A673 (cell line): ENCODE results near the gene SKI. TPM values are rescaled to one million over a fixed set of nuclear protein-coding genes. Genes with fewer than 3 reads are reported as not detected.

ENCODE experiments used
- BruUV-seq: library from RNA; stranded (reverse); fragments of 400-500 nt; replicated peaks from 2 replicates; lab custom pipeline; 2021; lab: Mats Ljungman, UMichigan
- CTCF ChIA-PET: fragments of 300-600 bp; sonication (Branson Sonifier 250); formaldehyde crosslinking; loops from one replicate; lab custom pipeline; 2022; ENCODE audit warnings: antibody characterized with exemption; lab: Charles Lee
- POLR2A ChIA-PET: fragments of 300-600 bp; sonication (Branson Sonifier 250); formaldehyde crosslinking; loops from one replicate; lab custom pipeline; 2022; ENCODE audit warnings: antibody characterized with exemption; ENCODE audit not compliant: low non-redundant PET; lab: Charles Lee
- DNase-seq: peaks from one replicate; pipeline ENCODE4 v3.0.0-alpha.2; 2015; ENCODE audit warnings: low spot score
- H3K27ac ChIP-seq: fragments of 200-600 bp; sonication (generic); 2 replicates; pipeline ENCODE4 v1.5.1; 2016; ENCODE audit warnings: mixed run types, low read depth, mild to moderate bottlenecking, mixed read lengths, antibody characterized with exemption, low read length; ENCODE audit not compliant: poor library complexity, severe bottlenecking
- H3K27me3 ChIP-seq: fragments of 200-600 bp; sonication (generic); replicated peaks from 2 replicates; pipeline ENCODE4 v1.6.1; 2017; ENCODE audit warnings: mixed run types, low read depth, mild to moderate bottlenecking, mixed read lengths, antibody characterized with exemption, low read length; ENCODE audit not compliant: insufficient read depth, poor library complexity
- H3K36me3 ChIP-seq: fragments of 200-600 bp; sonication (generic); 2 replicates; pipeline ENCODE4 v1.6.1; 2016; ENCODE audit warnings: mixed run types, mild to moderate bottlenecking, mixed read lengths, antibody characterized with exemption, low read length; ENCODE audit not compliant: insufficient read depth, poor library complexity, severe bottlenecking
- H3K4me1 ChIP-seq: fragments of 200-600 bp; sonication (generic); 2 replicates; pipeline ENCODE4 v1.6.1; 2017; ENCODE audit warnings: mixed run types, mild to moderate bottlenecking, mixed read lengths, antibody characterized with exemption, low read length; ENCODE audit not compliant: insufficient read depth, poor library complexity, severe bottlenecking
- H3K4me3 ChIP-seq: fragments of 200-600 bp; sonication (generic); 2 replicates; pipeline ENCODE4 v1.5.1; 2016; ENCODE audit warnings: low read depth, mixed run types, mild to moderate bottlenecking, mixed read lengths, low read length; ENCODE audit not compliant: poor library complexity, severe bottlenecking
- H3K9me3 ChIP-seq: fragments of 200-600 bp; sonication (generic); 2 replicates; pipeline ENCODE4 v1.6.1; 2016; ENCODE audit warnings: mixed run types, low read depth, mild to moderate bottlenecking, mixed read lengths, antibody characterized with exemption, low read length; ENCODE audit not compliant: poor library complexity, severe bottlenecking
- EZH2 ChIP-seq: fragments of 200-600 bp; sonication (generic); IDR thresholded peaks from 2 replicates; pipeline ENCODE4 v1.6.1; 2017; ENCODE audit warnings: borderline replicate concordance, low read depth, mild to moderate bottlenecking, mixed read lengths, antibody characterized with exemption, low read length; ENCODE audit not compliant: poor library complexity, severe bottlenecking
- intact Hi-C: fragments of 100-400 bp; cut with micrococcal nuclease; formaldehyde crosslinking; loops from one replicate; pipeline ENCODE4 v1.10.0; 2022; ENCODE audit not compliant: unreplicated experiment
- total RNA-seq: library from RNA; stranded (reverse); gene quantifications from 2 replicates; pipeline ENCODE4 v1.2.3, GENCODE V29; 2021
- TF ChIP-seq, protein P1 (sequence below): fragments of 300-800, 200-600 bp; sonication (generic); conservative IDR thresholded peaks from 2 replicates; pipeline ENCODE4 v1.5.1; 2017; ENCODE audit warnings: low read depth, mild to moderate bottlenecking, antibody characterized with exemption, low read length, moderate library complexity, mixed read lengths

Gene SKI
- total RNA-seq, 1 experiment from 2014 or later: 88.1 TPM

DNA sequence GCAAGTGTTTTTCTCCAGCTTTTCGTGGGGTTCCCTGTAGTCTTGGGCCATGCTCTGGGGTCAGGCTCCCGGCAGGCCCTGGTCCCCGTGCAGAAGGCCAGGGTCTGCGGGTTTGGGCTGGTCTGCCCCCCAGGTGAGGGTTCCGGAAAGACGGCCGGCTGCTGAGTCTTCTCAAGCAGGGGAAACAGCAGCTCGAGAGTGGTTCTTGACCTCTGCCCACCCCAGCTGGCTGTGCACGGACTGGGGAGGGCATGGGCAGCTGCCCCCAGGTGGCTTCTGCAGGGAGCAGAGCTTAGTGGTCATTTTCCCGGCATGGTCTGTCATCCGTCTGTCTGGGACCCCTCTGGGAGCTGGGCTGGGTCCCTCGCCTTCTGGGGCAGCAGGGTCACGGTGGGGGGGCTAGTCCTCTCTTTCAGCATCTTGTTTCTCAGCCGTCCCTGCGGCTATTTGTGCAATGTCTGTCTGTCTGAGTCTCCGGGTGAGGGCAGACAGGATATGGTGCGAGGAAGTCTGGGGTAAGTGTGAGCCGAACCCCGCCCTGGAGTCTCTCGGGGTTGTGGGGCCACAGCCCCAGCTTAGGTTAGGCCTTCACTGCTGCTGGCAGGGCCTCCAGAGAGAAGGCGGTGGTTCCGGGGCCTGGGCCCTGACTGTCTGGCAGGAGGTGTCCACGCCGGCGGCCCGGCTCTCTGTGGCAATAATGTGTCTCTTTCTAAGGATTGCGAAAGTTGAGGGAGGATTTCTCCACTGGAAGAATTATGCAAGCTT lies 6.1 kb downstream of the SKI start:
- ChIA-PET POLR2A (no interaction called here), CTCF (interaction anchor here (0.7 kb wide), 1 partner anchor 82 kb away, joined by 6 read pairs; no protein-coding TSS in a partner anchor)
- H3K9me3 ChIP-seq: no peaks in the 10 kb centered on the region
- H3K4me3 ChIP-seq: peak overlapping the region; percentile 71
- H3K27ac ChIP-seq: peak overlapping the region; percentile 80
- H3K36me3 ChIP-seq: no peaks in the 10 kb centered on the region
- TF ChIP-seq EZH2: no peak
- TF ChIP-seq, protein P1, sequence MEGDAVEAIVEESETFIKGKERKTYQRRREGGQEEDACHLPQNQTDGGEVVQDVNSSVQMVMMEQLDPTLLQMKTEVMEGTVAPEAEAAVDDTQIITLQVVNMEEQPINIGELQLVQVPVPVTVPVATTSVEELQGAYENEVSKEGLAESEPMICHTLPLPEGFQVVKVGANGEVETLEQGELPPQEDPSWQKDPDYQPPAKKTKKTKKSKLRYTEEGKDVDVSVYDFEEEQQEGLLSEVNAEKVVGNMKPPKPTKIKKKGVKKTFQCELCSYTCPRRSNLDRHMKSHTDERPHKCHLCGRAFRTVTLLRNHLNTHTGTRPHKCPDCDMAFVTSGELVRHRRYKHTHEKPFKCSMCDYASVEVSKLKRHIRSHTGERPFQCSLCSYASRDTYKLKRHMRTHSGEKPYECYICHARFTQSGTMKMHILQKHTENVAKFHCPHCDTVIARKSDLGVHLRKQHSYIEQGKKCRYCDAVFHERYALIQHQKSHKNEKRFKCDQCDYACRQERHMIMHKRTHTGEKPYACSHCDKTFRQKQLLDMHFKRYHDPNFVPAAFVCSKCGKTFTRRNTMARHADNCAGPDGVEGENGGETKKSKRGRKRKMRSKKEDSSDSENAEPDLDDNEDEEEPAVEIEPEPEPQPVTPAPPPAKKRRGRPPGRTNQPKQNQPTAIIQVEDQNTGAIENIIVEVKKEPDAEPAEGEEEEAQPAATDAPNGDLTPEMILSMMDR: no peak
- peak; percentile 67 for DNase-seq
- no peaks in the 10 kb centered on the region for H3K27me3 ChIP-seq
- peaks cover 54% of the 10 kb centered on the region for H3K4me1 ChIP-seq
- BruUV-seq: no TSS peak
- intact Hi-C loops: loop anchor here (5.0 kb wide), 1 partner anchor 68 kb away; no protein-coding TSS in a partner anchor

DNA sequence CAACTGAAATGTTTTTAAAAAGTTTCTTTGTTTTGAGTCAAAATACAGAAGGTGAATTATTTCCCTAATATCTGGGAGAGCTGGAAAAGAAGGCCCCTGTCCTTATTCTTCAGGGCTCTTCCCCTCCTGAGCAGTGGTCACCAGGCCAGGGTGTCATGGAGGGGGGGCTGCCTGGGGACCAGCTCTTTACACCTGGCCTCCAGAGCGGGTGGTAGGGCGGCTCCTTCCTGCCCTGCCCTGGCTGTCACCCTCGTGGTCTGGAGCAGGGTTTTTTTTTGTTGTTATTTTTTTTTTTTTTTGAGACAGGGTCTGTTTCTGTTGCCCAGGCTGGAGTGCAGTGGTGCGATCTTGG lies 6.6 kb downstream of the SKI start:
- TF ChIP-seq EZH2: no peak
- TF ChIP-seq, protein P1: no peak
- intact Hi-C loops: loop anchor here (5.0 kb wide), 1 partner anchor 68 kb away; no protein-coding TSS in a partner anchor
- Histone ChIP-seq H3K27ac (peak overlapping the region; percentile 80), H3K36me3 (no peaks in the 10 kb centered on the region), H3K27me3 (no peaks in the 10 kb centered on the region), H3K4me3 (peak overlapping the region; percentile 71), H3K9me3 (no peaks in the 10 kb centered on the region), H3K4me1 (peaks cover 60% of the 10 kb centered on the region)
- BruUV-seq: no TSS peak
- DNase-seq: no peak
- ChIA-PET POLR2A (no interaction called here), CTCF (interaction anchor here (0.7 kb wide), 1 partner anchor 82 kb away, joined by 6 read pairs; no protein-coding TSS in a partner anchor)

DNA sequence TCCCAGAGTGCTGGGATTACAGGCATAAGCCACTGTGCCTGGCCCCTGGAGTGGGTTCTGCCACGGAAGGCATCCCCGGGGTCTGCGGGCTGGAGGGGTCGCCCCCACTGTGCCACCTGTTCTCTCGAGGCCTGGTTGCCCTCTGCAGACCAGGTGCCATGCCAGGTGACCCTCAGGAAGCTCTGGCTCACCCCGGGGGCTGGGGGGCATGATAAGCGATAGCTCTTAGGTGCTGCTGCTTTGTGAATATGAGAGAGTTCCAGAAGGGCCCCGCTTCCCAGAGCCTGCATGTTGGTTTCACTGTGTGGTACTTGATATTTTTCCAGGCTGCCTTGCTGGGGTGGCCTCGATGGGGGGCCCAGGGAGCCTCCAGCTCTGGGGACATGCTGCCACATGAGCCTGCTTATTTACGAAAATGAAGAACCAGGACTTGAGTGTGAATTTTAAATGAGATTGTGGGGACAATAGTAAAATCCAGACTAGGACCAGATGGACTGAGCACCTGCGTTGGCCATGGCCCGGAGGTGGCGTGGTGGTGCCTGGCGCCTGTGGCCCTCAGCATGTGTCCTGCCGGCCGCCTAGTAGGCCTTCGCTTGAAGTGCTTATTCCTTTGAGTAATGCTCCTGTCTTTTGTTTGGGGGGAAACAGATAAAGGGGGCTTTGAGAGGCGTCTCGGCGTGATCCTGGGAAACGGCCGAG lies 7.3 kb downstream of the SKI start:
- no peak overlapping the region for H3K4me3 ChIP-seq
- CTCF ChIA-PET: interaction anchor here (0.7 kb wide), 1 partner anchor 146 kb away, joined by 3 read pairs; no protein-coding TSS in a partner anchor
- TF ChIP-seq, protein P1: no peak
- no peak for TF ChIP-seq EZH2
- no TSS peak for BruUV-seq
- intact Hi-C loops: no loop called here
- peaks cover 2% of the 10 kb centered on the region for H3K36me3 ChIP-seq
- no peaks in the 10 kb centered on the region for H3K9me3 ChIP-seq
- peaks cover 67% of the 10 kb centered on the region for H3K4me1 ChIP-seq
- H3K27me3 ChIP-seq: no peaks in the 10 kb centered on the region
- H3K27ac ChIP-seq: peak overlapping the region; percentile 14
- POLR2A ChIA-PET: no interaction called here
- DNase-seq: no peak
